ENCODE measurements around the gene PURB.

The PURB gene

DNA sequence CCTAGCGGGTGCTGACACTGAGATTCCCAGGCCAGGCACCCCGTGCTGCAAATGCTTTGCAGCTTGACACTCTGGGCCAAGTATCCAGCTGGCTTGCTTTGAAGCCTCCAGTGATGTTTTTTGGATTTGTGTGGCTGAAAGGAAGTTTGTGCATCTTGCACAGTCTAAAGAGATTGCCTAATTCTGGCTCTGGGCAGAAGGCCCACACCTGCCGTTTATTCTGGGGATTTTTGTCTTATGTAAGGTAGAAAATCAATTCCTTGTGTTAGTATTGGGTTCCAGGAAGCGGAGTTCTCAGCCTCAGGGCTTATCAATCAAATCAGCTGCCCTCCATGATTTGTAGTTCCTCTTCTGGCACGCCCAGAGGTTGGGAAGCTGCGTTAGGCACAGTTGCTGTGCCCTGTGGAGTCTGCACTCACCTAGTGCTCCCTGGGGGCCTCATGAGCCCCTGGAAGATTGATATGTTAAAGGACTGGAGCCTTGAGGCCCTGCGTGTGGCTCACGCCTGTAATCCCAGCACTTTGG, 8.4 kb upstream of the PURB start:
- ATAC-seq (ENCODE audit: low read depth) (no peak), DNase-seq (ENCODE audit: low spot score) (no peak)
- Histone ChIP-seq H3K4me1 (ENCODE audit: insufficient read depth, poor library complexity, severe bottlenecking) (no peaks in the 10 kb centered on the region), H3K36me3 (ENCODE audit: low read depth) (no peaks in the 10 kb centered on the region), H3K4me3 (ENCODE audit: severe bottlenecking) (no peak overlapping the region), H3K9me3 (ENCODE audit: severe bottlenecking) (no peaks in the 10 kb centered on the region), H3K27me3 (ENCODE audit: insufficient read depth, poor library complexity, severe bottlenecking) (no peaks in the 10 kb centered on the region), H3K27ac (ENCODE audit: poor library complexity, severe bottlenecking) (no peak overlapping the region)
- TF ChIP-seq, protein P1, sequence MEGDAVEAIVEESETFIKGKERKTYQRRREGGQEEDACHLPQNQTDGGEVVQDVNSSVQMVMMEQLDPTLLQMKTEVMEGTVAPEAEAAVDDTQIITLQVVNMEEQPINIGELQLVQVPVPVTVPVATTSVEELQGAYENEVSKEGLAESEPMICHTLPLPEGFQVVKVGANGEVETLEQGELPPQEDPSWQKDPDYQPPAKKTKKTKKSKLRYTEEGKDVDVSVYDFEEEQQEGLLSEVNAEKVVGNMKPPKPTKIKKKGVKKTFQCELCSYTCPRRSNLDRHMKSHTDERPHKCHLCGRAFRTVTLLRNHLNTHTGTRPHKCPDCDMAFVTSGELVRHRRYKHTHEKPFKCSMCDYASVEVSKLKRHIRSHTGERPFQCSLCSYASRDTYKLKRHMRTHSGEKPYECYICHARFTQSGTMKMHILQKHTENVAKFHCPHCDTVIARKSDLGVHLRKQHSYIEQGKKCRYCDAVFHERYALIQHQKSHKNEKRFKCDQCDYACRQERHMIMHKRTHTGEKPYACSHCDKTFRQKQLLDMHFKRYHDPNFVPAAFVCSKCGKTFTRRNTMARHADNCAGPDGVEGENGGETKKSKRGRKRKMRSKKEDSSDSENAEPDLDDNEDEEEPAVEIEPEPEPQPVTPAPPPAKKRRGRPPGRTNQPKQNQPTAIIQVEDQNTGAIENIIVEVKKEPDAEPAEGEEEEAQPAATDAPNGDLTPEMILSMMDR (IDR thresholded peaks at IDR 0.05; ENCODE audit: poor library complexity, severe bottlenecking): no peak

DNA sequence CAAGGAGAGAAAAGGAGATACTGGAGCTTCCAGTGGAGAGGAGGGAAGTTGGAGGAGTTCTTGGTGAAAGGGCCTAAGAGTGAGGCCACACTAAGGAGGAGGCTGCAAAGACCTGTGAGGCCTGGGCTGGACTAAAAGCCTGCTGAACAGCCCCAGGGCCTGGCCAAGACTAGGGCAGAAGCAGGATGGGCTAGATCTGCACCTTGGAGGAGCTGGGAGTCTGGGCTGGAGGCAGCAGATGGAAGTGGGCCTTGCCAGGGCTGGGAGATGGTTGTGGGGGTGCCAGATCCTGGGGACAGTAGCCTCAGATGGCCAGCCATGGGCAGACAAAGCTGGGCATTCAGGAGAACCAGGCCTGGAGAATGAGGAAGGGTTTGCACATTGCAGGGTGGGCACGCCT, 6.5 kb upstream of the PURB start:
- Histone ChIP-seq H3K4me3 (ENCODE audit: severe bottlenecking) (no peak overlapping the region), H3K27ac (ENCODE audit: poor library complexity, severe bottlenecking) (no peak overlapping the region), H3K4me1 (ENCODE audit: insufficient read depth, poor library complexity, severe bottlenecking) (no peaks in the 10 kb centered on the region), H3K36me3 (ENCODE audit: low read depth) (no peaks in the 10 kb centered on the region), H3K9me3 (ENCODE audit: severe bottlenecking) (no peaks in the 10 kb centered on the region), H3K27me3 (ENCODE audit: insufficient read depth, poor library complexity, severe bottlenecking) (no peaks in the 10 kb centered on the region)
- ATAC-seq (ENCODE audit: low read depth) (no peak), DNase-seq (ENCODE audit: low spot score) (no peak)
- TF ChIP-seq, protein P1 (IDR thresholded peaks at IDR 0.05; ENCODE audit: poor library complexity, severe bottlenecking): no peak

DNA sequence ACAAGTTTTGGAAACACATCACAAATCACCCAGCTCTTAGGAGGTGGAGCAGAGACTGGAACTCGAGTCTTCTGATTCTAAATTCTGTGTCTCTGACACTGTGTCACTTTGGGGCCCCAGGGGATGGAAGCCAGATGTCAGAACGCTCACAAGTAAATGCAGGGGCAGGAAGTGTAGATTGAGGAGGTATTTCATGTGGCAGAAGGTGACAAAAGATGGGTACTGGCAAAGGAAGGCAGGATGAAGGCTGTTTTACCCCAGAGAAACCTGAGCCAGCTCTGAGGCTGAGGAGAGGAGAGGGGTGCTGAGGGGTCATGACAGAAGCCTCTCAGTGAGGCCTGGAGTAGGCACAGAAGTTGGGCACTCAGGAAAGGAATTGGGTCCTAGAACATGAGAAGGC, 6.0 kb upstream of the PURB start:
- Histone ChIP-seq H3K9me3 (ENCODE audit: severe bottlenecking) (no peaks in the 10 kb centered on the region), H3K36me3 (ENCODE audit: low read depth) (no peaks in the 10 kb centered on the region), H3K4me1 (ENCODE audit: insufficient read depth, poor library complexity, severe bottlenecking) (no peaks in the 10 kb centered on the region), H3K27me3 (ENCODE audit: insufficient read depth, poor library complexity, severe bottlenecking) (no peaks in the 10 kb centered on the region), H3K4me3 (ENCODE audit: severe bottlenecking) (no peak overlapping the region), H3K27ac (ENCODE audit: poor library complexity, severe bottlenecking) (no peak overlapping the region)
- ATAC-seq (ENCODE audit: low read depth) (no peak), DNase-seq (ENCODE audit: low spot score) (no peak)
- TF ChIP-seq, protein P1 (IDR thresholded peaks at IDR 0.05; ENCODE audit: poor library complexity, severe bottlenecking): no peak

DNA sequence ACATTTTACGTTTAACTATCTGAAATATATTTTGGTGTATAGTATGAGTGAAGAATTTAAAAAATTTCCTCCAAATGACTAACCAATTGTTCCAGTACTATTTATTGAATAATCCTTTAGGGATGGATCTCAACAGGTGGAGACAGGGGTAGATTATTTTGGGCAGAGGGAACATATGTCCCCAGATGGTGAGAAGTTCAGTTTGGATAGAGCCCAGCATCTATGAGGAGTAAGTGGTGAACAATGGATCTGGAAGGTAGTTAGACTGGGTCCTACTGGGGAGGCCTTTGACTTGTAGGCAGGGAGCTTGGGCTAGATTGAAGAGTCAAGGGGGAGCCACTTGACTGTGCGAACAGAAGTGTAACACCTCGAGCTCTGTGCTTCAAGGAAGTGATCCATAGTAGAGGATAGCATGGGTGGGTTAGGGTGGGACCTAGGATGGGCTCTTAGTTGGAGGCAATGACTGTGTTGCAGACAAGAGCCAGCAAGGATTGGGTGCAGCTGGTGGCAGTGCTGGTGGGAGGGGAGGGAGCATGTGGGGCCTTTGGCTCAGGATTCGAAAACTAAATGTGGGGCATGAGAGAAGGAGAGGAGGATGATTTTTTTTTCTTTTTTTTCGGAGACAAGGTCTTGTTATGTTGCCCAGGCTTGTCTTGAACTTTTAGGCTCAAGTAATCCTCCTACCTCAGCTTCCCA, 3.9 kb upstream of the PURB start:
- DNase-seq (ENCODE audit: low spot score): no peak
- H3K36me3 ChIP-seq (ENCODE audit: low read depth): peaks cover 2% of the 10 kb centered on the region; the same call in 1 of the 2 replicates
- no peak overlapping the region for H3K4me3 ChIP-seq (ENCODE audit: severe bottlenecking)
- no peak for ATAC-seq (ENCODE audit: low read depth)
- H3K27ac ChIP-seq (ENCODE audit: poor library complexity, severe bottlenecking): no peak overlapping the region
- H3K4me1 ChIP-seq (ENCODE audit: insufficient read depth, poor library complexity, severe bottlenecking): no peaks in the 10 kb centered on the region
- H3K9me3 ChIP-seq (ENCODE audit: severe bottlenecking): no peaks in the 10 kb centered on the region
- no peaks in the 10 kb centered on the region for H3K27me3 ChIP-seq (ENCODE audit: insufficient read depth, poor library complexity, severe bottlenecking)
- TF ChIP-seq, protein P1 (IDR thresholded peaks at IDR 0.05; ENCODE audit: poor library complexity, severe bottlenecking): no peak

DNA sequence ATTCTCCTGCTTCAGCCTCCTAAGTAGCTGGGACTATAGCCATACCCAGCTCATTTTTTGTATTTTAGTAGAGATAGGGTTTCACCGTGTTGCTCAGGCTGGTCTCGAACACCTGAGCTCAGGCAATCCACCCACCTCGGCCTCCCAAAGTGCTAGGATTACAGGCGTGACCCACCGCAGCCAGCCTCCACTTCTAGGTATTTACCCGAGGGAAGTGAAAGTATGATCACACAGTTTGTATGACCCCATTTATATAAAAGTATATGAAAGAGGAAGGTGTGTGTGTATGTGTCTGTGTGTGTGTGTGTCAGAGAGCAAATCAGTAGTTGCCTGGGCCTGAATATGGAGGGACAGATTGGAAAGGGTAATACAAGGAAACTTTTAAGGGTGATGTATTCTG, 2.0 kb upstream of the PURB start:
- ATAC-seq (ENCODE audit: low read depth): no peak
- Histone ChIP-seq H3K4me3 (ENCODE audit: severe bottlenecking) (no peak overlapping the region), H3K4me1 (ENCODE audit: insufficient read depth, poor library complexity, severe bottlenecking) (peaks cover 15% of the 10 kb centered on the region), H3K36me3 (ENCODE audit: low read depth) (peaks cover 21% of the 10 kb centered on the region), H3K27me3 (ENCODE audit: insufficient read depth, poor library complexity, severe bottlenecking) (no peaks in the 10 kb centered on the region), H3K27ac (ENCODE audit: poor library complexity, severe bottlenecking) (no peak overlapping the region), H3K9me3 (ENCODE audit: severe bottlenecking) (no peaks in the 10 kb centered on the region)
- no peak for DNase-seq (ENCODE audit: low spot score)
- TF ChIP-seq, protein P1 (IDR thresholded peaks at IDR 0.05; ENCODE audit: poor library complexity, severe bottlenecking): no peak
